GM23338 (cell line): Measurements from ENCODE around the gene CSNK1A1L. TPM values are rescaled to one million over a fixed set of nuclear protein-coding genes. Genes with fewer than 3 reads are reported as not detected.

Experiments
- NANOG ChIP-seq: IDR thresholded peaks from 2 replicates; pipeline ENCODE4 v1.6.1; 2016; ENCODE audit warnings: antibody characterized with exemption, borderline replicate concordance
- POLR2AphosphoS5 ChIP-seq: IDR thresholded peaks from 2 replicates; pipeline ENCODE4 v1.6.1; 2016; ENCODE audit warnings: antibody characterized with exemption, low read depth
- REST ChIP-seq: IDR thresholded peaks from one replicate; pipeline ENCODE4 v1.6.1; 2018; ENCODE audit warnings: antibody characterized with exemption; ENCODE audit not compliant: unreplicated experiment
- STAT1 ChIP-seq: IDR thresholded peaks from one replicate; pipeline ENCODE4 v1.6.1; 2016; ENCODE audit warnings: antibody characterized with exemption; ENCODE audit not compliant: unreplicated experiment
- polyA plus RNA-seq: library from polyadenylated mRNA; unstranded; fragments of >200 nt; fragmentation: Nextera tagmentation; extraction: Ambion mirVana; gene quantifications from 2 replicates; pipeline ENCODE4 v1.2.1, GENCODE V29; 2016
- total RNA-seq: library from RNA; depleted of rRNA; stranded (reverse); fragments of >200 nt; shearing (Covaris generic); gene quantifications from 2 replicates; pipeline ENCODE4 v1.2.3, GENCODE V29; 2014
- TF ChIP-seq, protein P1 (sequence below): fragments of 250-450 bp; sonication (Bioruptor Pico); IDR thresholded peaks from 2 replicates; pipeline ENCODE4 v1.5.0; 2020; ENCODE audit warnings: mild to moderate bottlenecking, moderate library complexity
- TF ChIP-seq, protein P2 (sequence below): IDR thresholded peaks from 2 replicates; pipeline ENCODE4 v1.6.1; 2016; ENCODE audit warnings: antibody characterized with exemption

The CSNK1A1L gene
- total and polyA plus RNA-seq, 2 experiments from 2014 or later = not detected

DNA sequence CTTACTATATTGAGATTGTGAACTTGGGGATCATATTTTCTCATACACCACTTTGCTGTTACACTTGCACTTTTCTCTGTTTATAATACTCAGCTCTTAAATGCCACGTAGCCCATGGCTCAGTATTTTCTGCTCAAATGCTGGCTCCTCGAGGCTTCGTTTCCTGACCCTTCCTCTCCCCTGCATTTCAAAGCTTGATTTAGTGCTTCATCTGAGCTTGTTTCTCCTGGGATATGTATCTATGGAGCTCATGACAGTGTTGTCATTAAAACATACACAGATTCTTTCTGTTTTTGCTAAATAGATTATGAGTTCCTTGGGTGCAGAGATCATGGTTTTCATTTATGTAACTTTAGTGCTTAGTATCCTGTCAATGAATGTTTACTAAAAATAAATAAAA is 11.4 kb downstream of the CSNK1A1L start (continued):
- TF ChIP-seq, protein P1, sequence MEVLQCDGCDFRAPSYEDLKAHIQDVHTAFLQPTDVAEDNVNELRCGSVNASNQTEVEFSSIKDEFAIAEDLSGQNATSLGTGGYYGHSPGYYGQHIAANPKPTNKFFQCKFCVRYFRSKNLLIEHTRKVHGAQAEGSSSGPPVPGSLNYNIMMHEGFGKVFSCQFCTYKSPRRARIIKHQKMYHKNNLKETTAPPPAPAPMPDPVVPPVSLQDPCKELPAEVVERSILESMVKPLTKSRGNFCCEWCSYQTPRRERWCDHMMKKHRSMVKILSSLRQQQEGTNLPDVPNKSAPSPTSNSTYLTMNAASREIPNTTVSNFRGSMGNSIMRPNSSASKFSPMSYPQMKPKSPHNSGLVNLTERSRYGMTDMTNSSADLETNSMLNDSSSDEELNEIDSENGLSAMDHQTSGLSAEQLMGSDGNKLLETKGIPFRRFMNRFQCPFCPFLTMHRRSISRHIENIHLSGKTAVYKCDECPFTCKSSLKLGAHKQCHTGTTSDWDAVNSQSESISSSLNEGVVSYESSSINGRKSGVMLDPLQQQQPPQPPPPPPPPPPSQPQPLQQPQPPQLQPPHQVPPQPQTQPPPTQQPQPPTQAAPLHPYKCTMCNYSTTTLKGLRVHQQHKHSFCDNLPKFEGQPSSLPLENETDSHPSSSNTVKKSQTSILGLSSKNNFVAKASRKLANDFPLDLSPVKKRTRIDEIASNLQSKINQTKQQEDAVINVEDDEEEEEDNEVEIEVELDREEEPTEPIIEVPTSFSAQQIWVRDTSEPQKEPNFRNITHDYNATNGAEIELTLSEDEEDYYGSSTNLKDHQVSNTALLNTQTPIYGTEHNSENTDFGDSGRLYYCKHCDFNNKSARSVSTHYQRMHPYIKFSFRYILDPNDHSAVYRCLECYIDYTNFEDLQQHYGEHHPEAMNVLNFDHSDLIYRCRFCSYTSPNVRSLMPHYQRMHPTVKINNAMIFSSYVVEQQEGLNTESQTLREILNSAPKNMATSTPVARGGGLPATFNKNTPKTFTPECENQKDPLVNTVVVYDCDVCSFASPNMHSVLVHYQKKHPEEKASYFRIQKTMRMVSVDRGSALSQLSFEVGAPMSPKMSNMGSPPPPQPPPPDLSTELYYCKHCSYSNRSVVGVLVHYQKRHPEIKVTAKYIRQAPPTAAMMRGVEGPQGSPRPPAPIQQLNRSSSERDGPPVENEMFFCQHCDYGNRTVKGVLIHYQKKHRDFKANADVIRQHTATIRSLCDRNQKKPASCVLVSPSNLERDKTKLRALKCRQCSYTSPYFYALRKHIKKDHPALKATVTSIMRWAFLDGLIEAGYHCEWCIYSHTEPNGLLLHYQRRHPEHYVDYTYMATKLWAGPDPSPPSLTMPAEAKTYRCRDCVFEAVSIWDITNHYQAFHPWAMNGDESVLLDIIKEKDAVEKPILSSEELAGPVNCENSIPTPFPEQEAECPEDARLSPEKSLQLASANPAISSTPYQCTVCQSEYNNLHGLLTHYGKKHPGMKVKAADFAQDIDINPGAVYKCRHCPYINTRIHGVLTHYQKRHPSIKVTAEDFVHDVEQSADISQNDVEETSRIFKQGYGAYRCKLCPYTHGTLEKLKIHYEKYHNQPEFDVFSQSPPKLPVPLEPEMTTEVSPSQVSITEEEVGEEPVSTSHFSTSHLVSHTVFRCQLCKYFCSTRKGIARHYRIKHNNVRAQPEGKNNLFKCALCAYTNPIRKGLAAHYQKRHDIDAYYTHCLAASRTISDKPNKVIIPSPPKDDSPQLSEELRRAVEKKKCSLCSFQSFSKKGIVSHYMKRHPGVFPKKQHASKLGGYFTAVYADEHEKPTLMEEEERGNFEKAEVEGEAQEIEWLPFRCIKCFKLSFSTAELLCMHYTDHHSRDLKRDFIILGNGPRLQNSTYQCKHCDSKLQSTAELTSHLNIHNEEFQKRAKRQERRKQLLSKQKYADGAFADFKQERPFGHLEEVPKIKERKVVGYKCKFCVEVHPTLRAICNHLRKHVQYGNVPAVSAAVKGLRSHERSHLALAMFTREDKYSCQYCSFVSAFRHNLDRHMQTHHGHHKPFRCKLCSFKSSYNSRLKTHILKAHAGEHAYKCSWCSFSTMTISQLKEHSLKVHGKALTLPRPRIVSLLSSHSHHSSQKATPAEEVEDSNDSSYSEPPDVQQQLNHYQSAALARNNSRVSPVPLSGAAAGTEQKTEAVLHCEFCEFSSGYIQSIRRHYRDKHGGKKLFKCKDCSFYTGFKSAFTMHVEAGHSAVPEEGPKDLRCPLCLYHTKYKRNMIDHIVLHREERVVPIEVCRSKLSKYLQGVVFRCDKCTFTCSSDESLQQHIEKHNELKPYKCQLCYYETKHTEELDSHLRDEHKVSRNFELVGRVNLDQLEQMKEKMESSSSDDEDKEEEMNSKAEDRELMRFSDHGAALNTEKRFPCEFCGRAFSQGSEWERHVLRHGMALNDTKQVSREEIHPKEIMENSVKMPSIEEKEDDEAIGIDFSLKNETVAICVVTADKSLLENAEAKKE (CRISPR knock-in tag) = no peak
- no peak for TF ChIP-seq POLR2AphosphoS5
- TF ChIP-seq, protein P2, sequence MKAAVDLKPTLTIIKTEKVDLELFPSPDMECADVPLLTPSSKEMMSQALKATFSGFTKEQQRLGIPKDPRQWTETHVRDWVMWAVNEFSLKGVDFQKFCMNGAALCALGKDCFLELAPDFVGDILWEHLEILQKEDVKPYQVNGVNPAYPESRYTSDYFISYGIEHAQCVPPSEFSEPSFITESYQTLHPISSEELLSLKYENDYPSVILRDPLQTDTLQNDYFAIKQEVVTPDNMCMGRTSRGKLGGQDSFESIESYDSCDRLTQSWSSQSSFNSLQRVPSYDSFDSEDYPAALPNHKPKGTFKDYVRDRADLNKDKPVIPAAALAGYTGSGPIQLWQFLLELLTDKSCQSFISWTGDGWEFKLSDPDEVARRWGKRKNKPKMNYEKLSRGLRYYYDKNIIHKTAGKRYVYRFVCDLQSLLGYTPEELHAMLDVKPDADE = no peak
- TF ChIP-seq STAT1 = no peak
- no peak for TF ChIP-seq REST
- TF ChIP-seq NANOG = no peak
